ENCODE measurements around the gene MICA. TPM values are rescaled to one million over a fixed set of nuclear protein-coding genes. Genes with fewer than 3 reads are reported as not detected.

The MICA gene
- total and polyA plus RNA-seq, 9 of the 15 experiments (the other 6 are each of a cell fraction or from before 2014, with no cell fraction given) = 11.8 to 24.6 (median 16.7) TPM

GRCh38 chr6:31403283-31404060 is at the start of gene MICA (continued):
- TF ChIP-seq, protein P1, sequence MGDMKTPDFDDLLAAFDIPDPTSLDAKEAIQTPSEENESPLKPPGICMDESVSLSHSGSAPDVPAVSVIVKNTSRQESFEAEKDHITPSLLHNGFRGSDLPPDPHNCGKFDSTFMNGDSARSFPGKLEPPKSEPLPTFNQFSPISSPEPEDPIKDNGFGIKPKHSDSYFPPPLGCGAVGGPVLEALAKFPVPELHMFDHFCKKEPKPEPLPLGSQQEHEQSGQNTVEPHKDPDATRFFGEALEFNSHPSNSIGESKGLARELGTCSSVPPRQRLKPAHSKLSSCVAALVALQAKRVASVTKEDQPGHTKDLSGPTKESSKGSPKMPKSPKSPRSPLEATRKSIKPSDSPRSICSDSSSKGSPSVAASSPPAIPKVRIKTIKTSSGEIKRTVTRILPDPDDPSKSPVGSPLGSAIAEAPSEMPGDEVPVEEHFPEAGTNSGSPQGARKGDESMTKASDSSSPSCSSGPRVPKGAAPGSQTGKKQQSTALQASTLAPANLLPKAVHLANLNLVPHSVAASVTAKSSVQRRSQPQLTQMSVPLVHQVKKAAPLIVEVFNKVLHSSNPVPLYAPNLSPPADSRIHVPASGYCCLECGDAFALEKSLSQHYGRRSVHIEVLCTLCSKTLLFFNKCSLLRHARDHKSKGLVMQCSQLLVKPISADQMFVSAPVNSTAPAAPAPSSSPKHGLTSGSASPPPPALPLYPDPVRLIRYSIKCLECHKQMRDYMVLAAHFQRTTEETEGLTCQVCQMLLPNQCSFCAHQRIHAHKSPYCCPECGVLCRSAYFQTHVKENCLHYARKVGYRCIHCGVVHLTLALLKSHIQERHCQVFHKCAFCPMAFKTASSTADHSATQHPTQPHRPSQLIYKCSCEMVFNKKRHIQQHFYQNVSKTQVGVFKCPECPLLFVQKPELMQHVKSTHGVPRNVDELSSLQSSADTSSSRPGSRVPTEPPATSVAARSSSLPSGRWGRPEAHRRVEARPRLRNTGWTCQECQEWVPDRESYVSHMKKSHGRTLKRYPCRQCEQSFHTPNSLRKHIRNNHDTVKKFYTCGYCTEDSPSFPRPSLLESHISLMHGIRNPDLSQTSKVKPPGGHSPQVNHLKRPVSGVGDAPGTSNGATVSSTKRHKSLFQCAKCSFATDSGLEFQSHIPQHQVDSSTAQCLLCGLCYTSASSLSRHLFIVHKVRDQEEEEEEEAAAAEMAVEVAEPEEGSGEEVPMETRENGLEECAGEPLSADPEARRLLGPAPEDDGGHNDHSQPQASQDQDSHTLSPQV (IDR thresholded peaks at IDR 0.05) = peak; percentile 82
- TF ChIP-seq SUPT5H (IDR thresholded peaks at IDR 0.05) (peak; percentile 82), CC2D1A (IDR thresholded peaks at IDR 0.05) (0 out of 2 replicates have a peak, but pooled peaks have one; percentile 31), ZC3H4 (CRISPR knock-in tag; IDR thresholded peaks at IDR 0.05; ENCODE audit: borderline replicate concordance) (no peak), ZBTB1 (CRISPR knock-in tag; IDR thresholded peaks at IDR 0.05; ENCODE audit: borderline replicate concordance, low read depth) (peak; percentile 40; the same call in 1 of the 2 replicates), ZNF408 (CRISPR knock-in tag; IDR thresholded peaks at IDR 0.05; ENCODE audit: low read depth) (no peak), XRCC3 (IDR thresholded peaks at IDR 0.05) (no peak), ZNF24 (IDR thresholded peaks at IDR 0.05) (no peak), CEBPB (tag; IDR thresholded peaks at IDR 0.05) (no peak), NR3C1 (CRISPR knock-in tag; IDR thresholded peaks at IDR 0.05) (no peak), HDGF (IDR thresholded peaks at IDR 0.05) (no peak), NR1H2 (CRISPR knock-in tag; IDR thresholded peaks at IDR 0.05) (no peak), KDM4B (IDR thresholded peaks at IDR 0.05; ENCODE audit: borderline replicate concordance in 2 of 2, low read depth in 1 of 2) (peak in 1 of 2 experiments; percentile 41; a peak in 1 of 4 replicates), GTF2E2 (tag; IDR thresholded peaks at IDR 0.05) (no peak), STAT5A (IDR thresholded peaks at IDR 0.05; ENCODE audit: borderline replicate concordance, low read length) (no peak), MTF1 (CRISPR knock-in tag; IDR thresholded peaks at IDR 0.05; ENCODE audit: borderline replicate concordance) (no peak), MIER1 (IDR thresholded peaks at IDR 0.05; ENCODE audit: low read depth) (no peak), CHAMP1 (IDR thresholded peaks at IDR 0.05) (no peak), E2F3 (CRISPR knock-in tag; IDR thresholded peaks at IDR 0.05) (no peak), RB1 (IDR thresholded peaks at IDR 0.05; ENCODE audit: low read depth) (peak; percentile 9; the same call in 1 of the 2 replicates), ZNF146 (CRISPR knock-in tag; IDR thresholded peaks at IDR 0.05; ENCODE audit: unreplicated experiment) (no peak), LCOR (CRISPR knock-in tag; IDR thresholded peaks at IDR 0.05) (peak; percentile 91)
- TF ChIP-seq, protein P2, sequence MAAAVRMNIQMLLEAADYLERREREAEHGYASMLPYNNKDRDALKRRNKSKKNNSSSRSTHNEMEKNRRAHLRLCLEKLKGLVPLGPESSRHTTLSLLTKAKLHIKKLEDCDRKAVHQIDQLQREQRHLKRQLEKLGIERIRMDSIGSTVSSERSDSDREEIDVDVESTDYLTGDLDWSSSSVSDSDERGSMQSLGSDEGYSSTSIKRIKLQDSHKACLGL (CRISPR knock-in tag; IDR thresholded peaks at IDR 0.05; ENCODE audit: borderline replicate concordance, poor library complexity, severe bottlenecking) = no peak
